HEK293T (cell line): ENCODE results near the gene PRICKLE2.

Experiments used
- ARNT ChIP-seq: fragments of 450-650 bp; IDR thresholded peaks from 2 replicates; pipeline ENCODE4 v1.6.1; 2017; ENCODE audit warnings: mild to moderate bottlenecking
- BHLHE40 ChIP-seq: fragments of 450-650 bp; IDR thresholded peaks from 2 replicates; pipeline ENCODE4 v1.6.1; 2016; ENCODE audit warnings: mild to moderate bottlenecking, moderate library complexity, borderline replicate concordance
- CTBP1 ChIP-seq: fragments of 450-650 bp; IDR thresholded peaks from 2 replicates; pipeline ENCODE4 v1.6.1; 2016; ENCODE audit warnings: borderline replicate concordance
- FOXA1 ChIP-seq: fragments of 450-650 bp; IDR thresholded peaks from 2 replicates; pipeline ENCODE4 v1.6.1; 2016; ENCODE audit warnings: mild to moderate bottlenecking
- FOXK2 ChIP-seq: fragments of 450-650 bp; IDR thresholded peaks from 2 replicates; pipeline ENCODE4 v1.6.1; 2016; ENCODE audit warnings: mild to moderate bottlenecking
- FOXM1 ChIP-seq: fragments of 450-650 bp; IDR thresholded peaks from 2 replicates; pipeline ENCODE4 v1.6.1; 2017; ENCODE audit warnings: mild to moderate bottlenecking, borderline replicate concordance
- HDGF ChIP-seq: fragments of 450-650 bp; IDR thresholded peaks from 2 replicates; pipeline ENCODE4 v1.6.1; 2017; ENCODE audit warnings: antibody characterized with exemption, borderline replicate concordance
- NFRKB ChIP-seq: fragments of 450-650 bp; IDR thresholded peaks from 2 replicates; pipeline ENCODE4 v1.6.1; 2016; ENCODE audit warnings: mild to moderate bottlenecking, moderate library complexity
- SP1 ChIP-seq: fragments of 450-650 bp; IDR thresholded peaks from 2 replicates; pipeline ENCODE4 v1.6.1; 2017
- SUZ12 ChIP-seq: fragments of 450-650 bp; IDR thresholded peaks from 2 replicates; pipeline ENCODE4 v1.6.1; 2016; ENCODE audit warnings: mild to moderate bottlenecking

- no peak for TF ChIP-seq NFRKB
- no peak for TF ChIP-seq ARNT
- TF ChIP-seq BHLHE40, result no peak
- TF ChIP-seq SP1, result no peak
- TF ChIP-seq SUZ12, result no peak
- no peak for TF ChIP-seq FOXK2
- no peak for TF ChIP-seq FOXM1
- TF ChIP-seq CTBP1, result no peak
- no peak for TF ChIP-seq HDGF
- no peak for TF ChIP-seq FOXA1
Observed at GRCh38 chr3:64239841-64240240, 14.6 kb upstream of the PRICKLE2 start.
